Spleen (tissue), 7 donors: ENCODE measurements around the gene MECP2.

Experiments
- POLR2A ChIP-seq, 3 donors: fragments of 450-650 bp; IDR thresholded peaks; one replicate each; pipeline ENCODE4 v1.5.1; 2017; ENCODE audit warnings: antibody characterized with exemption in 3 of 3, mild to moderate bottlenecking in 1 of 3
- TF ChIP-seq, protein P1 (sequence below), 11 experiments: fragments of 200-600 bp in 7 of 11; fragments of 450-650 bp in 4 of 11; sonication (generic) in 4 of 11; IDR thresholded peaks in 8 of 11; conservative IDR thresholded peaks in 3 of 11; 1 replicate in 7 of 11; 2 replicates in 4 of 11; pipeline versions ENCODE4 v1.4.0 to v1.8.0; 2016 to 2021; ENCODE audit warnings: antibody characterized with exemption in 11 of 11, inconsistent platforms in 4 of 11, mild to moderate bottlenecking in 1 of 11
- donor health status: DM: no; HTN: no; CAD: no; lungs with moderate emphysema.
- donor health status: DM: no; HTN: no; CAD: no.
- donor health status: DM: no; HTN: no; CAD: no.

DNA sequence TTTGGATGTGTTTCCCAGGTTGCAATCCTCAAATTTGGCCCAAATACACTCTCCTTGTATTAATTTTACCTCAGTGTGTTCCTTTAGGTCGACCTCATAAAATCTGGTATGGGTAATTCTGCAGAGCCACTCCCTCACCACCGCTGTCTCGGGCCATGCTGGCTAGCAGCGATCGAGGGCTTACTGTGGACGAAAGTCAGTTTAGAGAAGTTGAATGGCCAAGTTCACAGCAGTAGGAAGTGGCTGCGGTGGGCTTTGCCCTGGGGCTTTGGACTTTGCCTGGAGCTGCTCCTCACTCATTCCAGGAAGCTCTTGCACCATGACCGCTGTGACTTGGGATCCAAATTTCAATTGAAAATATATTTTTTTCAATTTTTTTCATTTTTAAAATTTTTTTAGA lies 105.3 kb downstream of the MECP2 start:
- TF ChIP-seq, protein P1, sequence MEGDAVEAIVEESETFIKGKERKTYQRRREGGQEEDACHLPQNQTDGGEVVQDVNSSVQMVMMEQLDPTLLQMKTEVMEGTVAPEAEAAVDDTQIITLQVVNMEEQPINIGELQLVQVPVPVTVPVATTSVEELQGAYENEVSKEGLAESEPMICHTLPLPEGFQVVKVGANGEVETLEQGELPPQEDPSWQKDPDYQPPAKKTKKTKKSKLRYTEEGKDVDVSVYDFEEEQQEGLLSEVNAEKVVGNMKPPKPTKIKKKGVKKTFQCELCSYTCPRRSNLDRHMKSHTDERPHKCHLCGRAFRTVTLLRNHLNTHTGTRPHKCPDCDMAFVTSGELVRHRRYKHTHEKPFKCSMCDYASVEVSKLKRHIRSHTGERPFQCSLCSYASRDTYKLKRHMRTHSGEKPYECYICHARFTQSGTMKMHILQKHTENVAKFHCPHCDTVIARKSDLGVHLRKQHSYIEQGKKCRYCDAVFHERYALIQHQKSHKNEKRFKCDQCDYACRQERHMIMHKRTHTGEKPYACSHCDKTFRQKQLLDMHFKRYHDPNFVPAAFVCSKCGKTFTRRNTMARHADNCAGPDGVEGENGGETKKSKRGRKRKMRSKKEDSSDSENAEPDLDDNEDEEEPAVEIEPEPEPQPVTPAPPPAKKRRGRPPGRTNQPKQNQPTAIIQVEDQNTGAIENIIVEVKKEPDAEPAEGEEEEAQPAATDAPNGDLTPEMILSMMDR (IDR thresholded peaks at IDR 0.05 in 8 of 11, conservative IDR thresholded peaks at IDR 0.05 in 3 of 11): no peak
- TF ChIP-seq POLR2A (IDR thresholded peaks at IDR 0.05): no peak
